SU-DHL-6 (cell line): Measurements from ENCODE around the gene DEPDC1B.

Experiments used
- H2AFZ ChIP-seq: fragments of 200-600 bp; sonication (generic); 2 replicates; pipeline ENCODE4 v1.6.1; 2014; ENCODE audit warnings: low read depth, mild to moderate bottlenecking, moderate library complexity, mixed read lengths, antibody characterized with exemption, low read length; ENCODE audit not compliant: severe bottlenecking
- H3F3A ChIP-seq: fragments of 200-600 bp; shearing (Covaris generic); 2 replicates; pipeline ENCODE4 v1.6.0; 2016; ENCODE audit warnings: antibody characterized with exemption, mild to moderate bottlenecking; ENCODE audit not compliant: insufficient read depth
- H3K27ac ChIP-seq: fragments of 200-600 bp; sonication (generic); 2 replicates; pipeline ENCODE4 v1.5.1; 2016; ENCODE audit warnings: low read depth, mild to moderate bottlenecking, low read length, moderate library complexity, mixed read lengths
- H3K27me3 ChIP-seq: fragments of 200-600 bp; sonication (generic), shearing (Covaris generic); 2 replicates; pipeline ENCODE4 v1.6.0; 2014; ENCODE audit warnings: mild to moderate bottlenecking, low read length
- H3K36me3 ChIP-seq: fragments of 200-600 bp; sonication (generic); 2 replicates; pipeline ENCODE4 v1.6.1; 2014; ENCODE audit warnings: mild to moderate bottlenecking, low read length, mixed read lengths
- H3K4me2 ChIP-seq: fragments of 300-600, 200-600 bp; shearing (Covaris generic), sonication (generic); 2 replicates; pipeline ENCODE4 v1.6.0; 2014; ENCODE audit warnings: low read length, low read depth, mild to moderate bottlenecking; ENCODE audit not compliant: poor library complexity, severe bottlenecking
- H3K4me3 ChIP-seq: fragments of 200-600 bp; sonication (generic); 2 replicates; pipeline ENCODE4 v1.5.1; 2014; ENCODE audit warnings: antibody characterized with exemption, low read length, mild to moderate bottlenecking, mixed read lengths; ENCODE audit not compliant: insufficient read depth, poor library complexity, severe bottlenecking
- H3K79me2 ChIP-seq: fragments of 200-600 bp; sonication (generic); 2 replicates; pipeline ENCODE4 v1.6.1; 2014; ENCODE audit warnings: mild to moderate bottlenecking, low read length, moderate library complexity; ENCODE audit not compliant: insufficient read depth
- H3K9ac ChIP-seq: fragments of 200-600 bp; sonication (generic); 2 replicates; pipeline ENCODE4 v1.7.0; 2014; ENCODE audit warnings: mild to moderate bottlenecking, low read length
- H3K9me2 ChIP-seq: fragments of 200-600 bp; sonication (generic); replicated peaks from 2 replicates; pipeline ENCODE4 v1.6.1; 2014; ENCODE audit warnings: low read length; ENCODE audit not compliant: insufficient read depth
- H3K9me3 ChIP-seq: fragments of 200-600 bp; sonication (generic); 2 replicates; pipeline ENCODE4 v1.6.1; 2014; ENCODE audit warnings: low read length, mixed read lengths; ENCODE audit not compliant: insufficient read depth
- H4K20me1 ChIP-seq: fragments of 200-600 bp; sonication (generic); 2 replicates; pipeline ENCODE4 v1.6.1; 2014; ENCODE audit warnings: low read depth, mild to moderate bottlenecking, antibody characterized with exemption, low read length, moderate library complexity, mixed read lengths
- CTCF ChIP-seq: fragments of 200-600 bp; sonication (generic); IDR thresholded peaks from one replicate; pipeline ENCODE4 v1.5.1; 2017; ENCODE audit warnings: antibody characterized with exemption, mild to moderate bottlenecking, low read length, moderate library complexity; ENCODE audit not compliant: insufficient read depth, poor library complexity, severe bottlenecking
- EZH2phosphoT487 ChIP-seq: fragments of 200-600 bp; sonication (generic), shearing (Covaris generic); conservative IDR thresholded peaks from 2 replicates; pipeline ENCODE4 v1.6.1; 2018; ENCODE audit warnings: mild to moderate bottlenecking, antibody characterized with exemption, low read length, moderate library complexity, mixed read lengths

Gene DEPDC1B

GRCh38 chr5:60636001-60636400 is 64.0 kb downstream of the DEPDC1B start:
- H4K20me1 ChIP-seq = 0 out of 2 replicates have a peak, but pooled peaks cover 4% of the 10 kb centered on the region
- no peaks in the 10 kb centered on the region for H3K27me3 ChIP-seq
- H2AFZ ChIP-seq = no peak overlapping the region
- TF ChIP-seq EZH2phosphoT487 (no peak), CTCF (no peak)
- no peak overlapping the region for H3K27ac ChIP-seq
- no peaks in the 10 kb centered on the region for H3K79me2 ChIP-seq
- no peak overlapping the region for H3K4me2 ChIP-seq
- no peak overlapping the region for H3K4me3 ChIP-seq
- H3F3A ChIP-seq = no peaks in the 10 kb centered on the region
- no peaks in the 10 kb centered on the region for H3K9me3 ChIP-seq
- H3K9me2 ChIP-seq = no peaks in the 10 kb centered on the region
- no peak overlapping the region for H3K9ac ChIP-seq
- peaks cover 18% of the 10 kb centered on the region; the same call in 1 of the 2 replicates for H3K36me3 ChIP-seq

GRCh38 chr5:60634051-60634450 is 65.9 kb downstream of the DEPDC1B start:
- Histone ChIP-seq H3K27me3 (no peaks in the 10 kb centered on the region), H3K36me3 (peaks cover 17% of the 10 kb centered on the region; the same call in 1 of the 2 replicates), H4K20me1 (0 out of 2 replicates have a peak, but pooled peaks cover 4% of the 10 kb centered on the region), H3K4me2 (no peak overlapping the region), H3K79me2 (no peaks in the 10 kb centered on the region), H3F3A (no peaks in the 10 kb centered on the region), H3K27ac (no peak overlapping the region), H2AFZ (no peak overlapping the region), H3K4me3 (no peak overlapping the region), H3K9me2 (no peaks in the 10 kb centered on the region), H3K9me3 (no peaks in the 10 kb centered on the region), H3K9ac (no peak overlapping the region)
- TF ChIP-seq CTCF = no peak
- no peak for TF ChIP-seq EZH2phosphoT487

- no peaks in the 10 kb centered on the region for H3K27me3 ChIP-seq
- H4K20me1 ChIP-seq = 0 out of 2 replicates have a peak, but pooled peaks cover under 1% of the 10 kb centered on the region
- H2AFZ ChIP-seq = no peak overlapping the region
- peaks cover 10% of the 10 kb centered on the region; the same call in 1 of the 2 replicates for H3K36me3 ChIP-seq
- no peaks in the 10 kb centered on the region for H3K79me2 ChIP-seq
- no peak overlapping the region for H3K4me2 ChIP-seq
- H3K27ac ChIP-seq = no peak overlapping the region
- H3F3A ChIP-seq = no peaks in the 10 kb centered on the region
- TF ChIP-seq CTCF (no peak), EZH2phosphoT487 (no peak)
- no peaks in the 10 kb centered on the region for H3K9me2 ChIP-seq
- H3K9me3 ChIP-seq = no peaks in the 10 kb centered on the region
- H3K4me3 ChIP-seq = no peak overlapping the region
- no peak overlapping the region for H3K9ac ChIP-seq
Measured at GRCh38 chr5:60633341-60633740, 66.6 kb downstream of the DEPDC1B start.
